ENCODE results near the gene SLC38A9. TPM values are rescaled to one million over a fixed set of nuclear protein-coding genes. Genes with fewer than 3 reads are reported as not detected.
A peak's percentile ranks its signal among the peaks of the same experiment; 100 is the strongest.

SLC38A9 gene
- total and polyA plus RNA-seq, 5 experiments from 2014 or later: 6.4 to 24.4 (median 12.1) TPM

GRCh38 chr5:55674340-55674739, 37.8 kb downstream of the SLC38A9 start:
- H3K27ac Mint-ChIP-seq: no peak overlapping the region
- ATAC-seq: no peak

DNA sequence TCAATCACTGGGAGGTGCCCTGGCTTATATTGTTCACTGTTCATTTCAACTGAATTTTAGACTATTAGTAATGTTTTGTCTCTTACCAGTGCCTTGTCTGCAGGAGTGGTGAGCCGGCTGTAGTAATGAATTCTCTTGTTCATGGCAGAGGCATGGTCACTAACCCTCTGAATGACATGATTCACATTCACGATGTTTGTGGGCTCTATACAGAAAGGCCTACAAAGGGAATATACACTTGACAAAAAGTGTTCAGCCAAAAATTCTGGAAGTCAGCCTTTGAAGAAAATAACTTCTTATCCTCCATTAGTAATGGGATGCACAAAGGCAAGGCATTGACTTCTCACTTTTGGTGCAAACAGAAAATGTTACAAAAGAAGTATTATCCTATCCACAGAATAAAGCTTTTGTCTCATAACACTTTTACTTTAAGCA, 39.6 kb downstream of the SLC38A9 start:
- Mint-ChIP-seq H3K27ac (no peak overlapping the region), H3K27me3 (no peaks in the 10 kb centered on the region), H3K4me1 (no peaks in the 10 kb centered on the region), H3K36me3 (peaks cover 0 to 27% (median 11%) of the 10 kb centered on the region in 3 donors), H3K4me3 (no peak overlapping the region), H3K9me3 (no peaks in the 10 kb centered on the region)
- ATAC-seq (no peak), DNase-seq (no peak)
- POLR2A ChIA-PET: interaction anchor here (0.6 kb wide), 1 partner anchor 11 kb away, joined by 3 read pairs; no protein-coding TSS in a partner anchor

More at GRCh38 chr5:55674340-55674739, 37.8 kb downstream of the SLC38A9 start:
- Mint-ChIP-seq H3K27me3 (no peaks in the 10 kb centered on the region), H3K4me1 (peaks cover 0 to 5% (median 0%) of the 10 kb centered on the region in 4 donors), H3K9me3 (no peaks in the 10 kb centered on the region), H3K36me3 (peaks cover 0 to 13% (median 9%) of the 10 kb centered on the region in 3 donors), H3K4me3 (no peak overlapping the region)
- POLR2A ChIA-PET: no interaction called here
- no peak for DNase-seq

GRCh38 chr5:55671975-55672374, 40.1 kb downstream of the SLC38A9 start:
- ATAC-seq (no peak), DNase-seq (no peak)
- H3K36me3 Mint-ChIP-seq: peaks cover 0 to 29% (median 15%) of the 10 kb centered on the region in 3 donors
- no peak overlapping the region for H3K4me3 Mint-ChIP-seq
- no peaks in the 10 kb centered on the region for H3K27me3 Mint-ChIP-seq
- no peaks in the 10 kb centered on the region for H3K9me3 Mint-ChIP-seq
- H3K27ac Mint-ChIP-seq: no peak overlapping the region
- POLR2A ChIA-PET: interaction anchor here (0.6 to 0.7 kb wide), 2 partner anchors 10 to 93 kb away, joined by 3 to 4 read pairs; no protein-coding TSS in a partner anchor
- no peaks in the 10 kb centered on the region for H3K4me1 Mint-ChIP-seq

DNA sequence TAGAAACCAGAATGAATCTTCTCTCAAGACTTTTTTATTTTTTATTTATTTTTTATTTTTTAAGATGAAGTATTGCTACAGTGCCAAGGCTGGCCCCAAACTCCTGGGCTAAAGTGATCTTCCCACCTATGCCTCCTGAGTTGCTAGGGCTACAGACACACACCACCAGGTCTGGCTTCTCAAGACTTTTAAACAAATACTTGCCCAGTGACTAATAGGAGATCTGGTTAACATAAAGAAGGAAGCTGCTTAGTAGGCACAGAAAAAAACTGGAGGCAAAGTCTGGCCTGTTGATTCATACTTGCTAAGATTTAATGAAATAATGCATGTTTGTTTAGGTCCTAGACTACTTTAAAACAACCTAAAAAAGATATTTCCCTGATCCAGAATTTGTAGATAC, 43.8 kb downstream of the SLC38A9 start:
- POLR2A ChIA-PET: no interaction called here
- H3K27me3 Mint-ChIP-seq: no peaks in the 10 kb centered on the region
- H3K36me3 Mint-ChIP-seq: peaks cover 0 to 48% (median 17%) of the 10 kb centered on the region in 3 donors
- no peak overlapping the region for H3K4me3 Mint-ChIP-seq
- DNase-seq (no peak), ATAC-seq (no peak)
- peak overlapping the region in 2 of 10 donors; percentile 55 to 73 for H3K27ac Mint-ChIP-seq
- H3K9me3 Mint-ChIP-seq: no peaks in the 10 kb centered on the region
- H3K4me1 Mint-ChIP-seq: no peaks in the 10 kb centered on the region

GRCh38 chr5:55667938-55668337, 44.2 kb downstream of the SLC38A9 start:
- Mint-ChIP-seq H3K9me3 (no peaks in the 10 kb centered on the region), H3K27me3 (no peaks in the 10 kb centered on the region), H3K27ac (peak overlapping the region in 1 of 10 donors; percentile 55), H3K4me1 (no peaks in the 10 kb centered on the region), H3K4me3 (no peak overlapping the region), H3K36me3 (peaks cover 0 to 44% (median 15%) of the 10 kb centered on the region in 3 donors)
- ATAC-seq: no peak
- DNase-seq: no peak
- POLR2A ChIA-PET: no interaction called here

GRCh38 chr5:55665065-55665464, 47.1 kb downstream of the SLC38A9 start:
- H3K9me3 Mint-ChIP-seq: no peaks in the 10 kb centered on the region
- peaks cover 0 to 59% (median 24%) of the 10 kb centered on the region in 3 donors for H3K36me3 Mint-ChIP-seq
- H3K27ac Mint-ChIP-seq: no peak overlapping the region
- POLR2A ChIA-PET: no interaction called here
- ATAC-seq (no peak), DNase-seq (no peak)
- no peak overlapping the region for H3K4me3 Mint-ChIP-seq
- no peaks in the 10 kb centered on the region for H3K4me1 Mint-ChIP-seq
- H3K27me3 Mint-ChIP-seq: no peaks in the 10 kb centered on the region

DNA sequence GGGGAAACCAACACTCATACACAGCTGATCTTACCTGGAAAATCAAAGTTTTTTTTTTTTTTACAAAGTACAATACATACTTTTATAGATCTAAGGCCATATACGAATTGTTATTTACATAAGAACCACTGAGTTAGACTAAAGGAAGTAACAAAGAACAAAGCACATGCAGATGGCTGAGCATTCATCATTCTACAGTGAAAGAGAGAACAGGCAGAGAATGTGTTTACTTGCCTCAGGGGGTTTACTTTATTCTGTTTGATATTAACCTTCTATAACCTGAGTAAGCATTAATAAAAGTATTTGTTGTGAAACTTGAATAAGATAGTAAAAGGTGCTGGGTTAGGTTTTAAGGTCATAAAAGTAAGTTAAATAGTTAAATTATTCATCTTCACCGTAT, 54.7 kb downstream of the SLC38A9 start:
- Mint-ChIP-seq H3K27me3 (no peaks in the 10 kb centered on the region), H3K4me3 (no peak overlapping the region), H3K27ac (no peak overlapping the region), H3K9me3 (no peaks in the 10 kb centered on the region), H3K36me3 (peaks cover 0 to 33% (median 32%) of the 10 kb centered on the region in 3 donors), H3K4me1 (no peaks in the 10 kb centered on the region)
- ATAC-seq (no peak), DNase-seq (no peak)
- POLR2A ChIA-PET: no interaction called here

GRCh38 chr5:55650386-55650785, 61.7 kb downstream of the SLC38A9 start:
- H3K27me3 Mint-ChIP-seq: no peaks in the 10 kb centered on the region
- H3K27ac Mint-ChIP-seq: peak overlapping the region; percentile 17 to 90 (median 55)
- peak in 4 of 10 donors; percentile 34 to 72 (median 54) for DNase-seq
- peaks cover 2 to 37% (median 28%) of the 10 kb centered on the region in 3 donors for H3K36me3 Mint-ChIP-seq
- ATAC-seq: peak; percentile 96 to 99
- peak overlapping the region in 7 of 10 donors; percentile 28 to 71 (median 46) for H3K4me3 Mint-ChIP-seq
- H3K4me1 Mint-ChIP-seq: peaks cover 14 to 25% (median 21%) of the 10 kb centered on the region in 4 donors
- POLR2A ChIA-PET: interaction anchor here (0.5 to 0.6 kb wide), 2 partner anchors 210 to 1051 kb away, joined by 3 to 4 read pairs; no protein-coding TSS in a partner anchor
- H3K9me3 Mint-ChIP-seq: no peaks in the 10 kb centered on the region

- peaks cover 14 to 25% (median 21%) of the 10 kb centered on the region in 4 donors for H3K4me1 Mint-ChIP-seq
- ATAC-seq (peak in 1 of 2 donors; percentile 21), DNase-seq (no peak)
- H3K9me3 Mint-ChIP-seq: no peaks in the 10 kb centered on the region
- POLR2A ChIA-PET: interaction anchor here (0.5 to 0.6 kb wide), 2 partner anchors 209 to 255 kb away, joined by 3 to 5 read pairs; no protein-coding TSS in a partner anchor
- H3K27me3 Mint-ChIP-seq: no peaks in the 10 kb centered on the region
- H3K4me3 Mint-ChIP-seq: peak overlapping the region in 9 of 10 donors; percentile 7 to 71 (median 45)
- H3K36me3 Mint-ChIP-seq: peaks cover 4 to 39% (median 32%) of the 10 kb centered on the region in 3 donors
- peak overlapping the region in 9 of 10 donors; percentile 22 to 90 (median 78) for H3K27ac Mint-ChIP-seq
These were observed 62.2 kb downstream of the SLC38A9 start for GRCh38 chr5:55649963-55650362.

DNA sequence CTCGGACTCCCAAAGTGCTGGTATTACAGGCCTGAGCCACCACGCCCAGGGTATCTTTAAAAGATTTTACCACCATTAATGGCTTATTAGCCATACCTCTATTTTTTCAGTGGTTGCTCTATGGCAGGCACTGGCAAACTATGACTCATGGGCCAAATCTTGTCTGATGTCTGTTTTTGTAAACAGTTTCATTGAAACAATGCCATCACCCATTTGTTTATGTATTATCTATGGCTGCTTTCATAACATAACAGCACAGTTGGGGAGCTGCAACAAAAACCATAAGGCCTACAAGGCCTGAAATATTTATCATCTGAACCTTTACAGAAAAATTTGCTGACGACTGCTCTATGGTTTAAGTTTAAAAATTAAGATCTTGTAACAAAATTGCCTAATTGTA, 66.8 kb downstream of the SLC38A9 start:
- H3K4me3 Mint-ChIP-seq: no peak overlapping the region
- H3K27ac Mint-ChIP-seq: no peak overlapping the region
- no peaks in the 10 kb centered on the region for H3K27me3 Mint-ChIP-seq
- H3K36me3 Mint-ChIP-seq: peaks cover 7 to 50% (median 37%) of the 10 kb centered on the region in 3 donors
- peaks cover 8 to 11% (median 10%) of the 10 kb centered on the region in 4 donors for H3K4me1 Mint-ChIP-seq
- POLR2A ChIA-PET: no interaction called here
- no peaks in the 10 kb centered on the region for H3K9me3 Mint-ChIP-seq
- DNase-seq (no peak), ATAC-seq (no peak)

GRCh38 chr5:55638455-55638854, 73.7 kb downstream of the SLC38A9 start:
- Mint-ChIP-seq H3K27me3 (no peaks in the 10 kb centered on the region), H3K4me1 (peaks cover 0 to 9% (median 4%) of the 10 kb centered on the region in 4 donors), H3K4me3 (no peak overlapping the region), H3K36me3 (peaks cover 9 to 39% (median 22%) of the 10 kb centered on the region in 3 donors), H3K9me3 (no peaks in the 10 kb centered on the region), H3K27ac (no peak overlapping the region)
- DNase-seq (no peak), ATAC-seq (no peak)
- POLR2A ChIA-PET: no interaction called here

DNA sequence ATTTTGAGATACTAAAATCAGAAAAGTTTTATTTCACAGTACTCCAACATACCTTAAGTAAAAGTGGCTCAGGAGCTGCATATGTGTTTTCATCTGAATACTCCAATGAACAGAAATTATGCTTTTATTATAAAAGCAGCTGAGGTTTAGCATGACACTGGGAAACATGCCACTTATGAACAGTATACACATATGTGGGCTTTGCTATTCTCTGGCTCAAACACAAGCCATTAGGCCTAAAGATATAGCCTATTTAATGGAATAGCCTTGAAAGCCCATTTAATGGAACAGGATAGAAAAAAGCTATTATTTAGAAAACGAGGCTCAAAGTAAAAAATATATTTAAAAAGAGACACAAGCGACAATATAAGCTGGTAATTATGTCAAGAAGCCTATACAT, 74.1 kb downstream of the SLC38A9 start:
- no peak overlapping the region for H3K4me3 Mint-ChIP-seq
- ATAC-seq (no peak), DNase-seq (no peak)
- H3K4me1 Mint-ChIP-seq: peaks cover 0 to 9% (median 4%) of the 10 kb centered on the region in 4 donors
- H3K27me3 Mint-ChIP-seq: no peaks in the 10 kb centered on the region
- POLR2A ChIA-PET: no interaction called here
- H3K27ac Mint-ChIP-seq: no peak overlapping the region
- no peaks in the 10 kb centered on the region for H3K9me3 Mint-ChIP-seq
- peaks cover 9 to 37% (median 21%) of the 10 kb centered on the region in 3 donors for H3K36me3 Mint-ChIP-seq

DNA sequence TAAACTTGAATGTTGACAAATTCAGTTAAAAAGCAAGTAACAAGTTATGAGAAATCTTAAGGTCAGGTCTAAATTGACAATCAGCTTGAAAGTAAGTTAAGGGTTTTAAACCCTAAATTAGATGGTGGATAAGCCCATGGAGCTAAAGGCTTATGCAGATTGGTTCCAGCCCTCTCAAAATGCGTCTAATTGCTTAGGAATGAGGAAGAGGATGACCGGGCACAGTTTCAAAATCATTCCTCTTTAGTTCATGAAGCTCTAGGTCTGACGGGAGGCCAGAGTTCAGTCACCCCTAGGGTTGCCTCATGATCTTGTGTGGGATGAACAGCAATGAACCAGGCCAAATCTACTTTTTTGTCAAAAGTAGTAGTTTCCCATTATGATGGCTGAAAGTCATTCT, 75.4 kb downstream of the SLC38A9 start:
- ATAC-seq (no peak), DNase-seq (no peak)
- no peak overlapping the region for H3K27ac Mint-ChIP-seq
- peaks cover 0 to 9% (median 4%) of the 10 kb centered on the region in 4 donors for H3K4me1 Mint-ChIP-seq
- POLR2A ChIA-PET: no interaction called here
- H3K4me3 Mint-ChIP-seq: no peak overlapping the region
- peaks cover 9 to 35% (median 21%) of the 10 kb centered on the region in 3 donors for H3K36me3 Mint-ChIP-seq
- H3K9me3 Mint-ChIP-seq: no peaks in the 10 kb centered on the region
- H3K27me3 Mint-ChIP-seq: no peaks in the 10 kb centered on the region

DNA sequence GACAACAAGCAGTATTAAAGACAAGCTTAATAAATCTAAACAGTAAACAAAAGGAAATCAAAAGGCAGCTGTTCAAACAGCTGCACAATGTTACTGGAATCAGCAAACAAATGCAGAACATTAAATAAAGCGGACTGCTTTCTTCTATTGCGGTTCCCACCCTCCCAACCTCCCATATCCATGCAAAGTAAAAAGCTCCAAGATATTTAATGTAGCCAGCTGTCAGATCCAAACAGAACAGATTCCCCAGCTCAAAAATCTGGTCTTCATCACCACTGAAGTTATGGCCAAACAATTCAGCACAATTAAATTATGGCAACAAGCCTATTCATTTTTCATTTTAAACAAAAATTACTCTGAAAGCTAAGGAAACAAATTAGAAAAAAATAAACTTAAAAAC, 75.9 kb downstream of the SLC38A9 start:
- ATAC-seq (no peak), DNase-seq (no peak)
- Mint-ChIP-seq H3K27ac (no peak overlapping the region), H3K4me1 (peaks cover 0 to 9% (median 4%) of the 10 kb centered on the region in 4 donors), H3K9me3 (no peaks in the 10 kb centered on the region), H3K36me3 (peaks cover 8 to 30% (median 20%) of the 10 kb centered on the region in 3 donors), H3K4me3 (no peak overlapping the region), H3K27me3 (no peaks in the 10 kb centered on the region)
- POLR2A ChIA-PET: no interaction called here
